HG03521 (cell line): Measurements from ENCODE around the gene C4B.
"Not testable (repeated sequence)": the region's sequence is repeated elsewhere in the genome, so short reads cannot be mapped to it uniquely, and the experiment has no call there.

ENCODE experiments used
- ATAC-seq: cut with Tn5 transposase; IDR thresholded peaks from one replicate; pipeline ENCODE4 v1.9.1; 2021; ENCODE audit warnings: mild to moderate bottlenecking, moderate library complexity; ENCODE audit not compliant: unreplicated experiment

The C4B gene

DNA sequence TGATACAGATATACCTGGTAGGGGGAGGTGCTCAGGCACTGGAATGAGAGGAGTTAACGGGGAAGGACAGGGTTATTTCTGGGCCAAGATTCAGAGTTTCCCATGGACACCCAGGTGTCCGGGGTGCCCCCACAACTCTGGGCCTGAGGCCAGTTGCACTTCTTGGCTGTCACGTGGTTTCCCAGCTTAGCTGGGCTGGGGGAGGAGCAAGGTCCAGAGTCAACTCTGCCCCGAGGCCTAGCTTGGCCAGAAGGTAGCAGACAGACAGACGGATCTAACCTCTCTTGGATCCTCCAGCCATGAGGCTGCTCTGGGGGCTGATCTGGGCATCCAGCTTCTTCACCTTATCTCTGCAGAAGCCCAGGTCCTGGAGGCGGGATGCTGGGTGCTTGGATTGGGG, at the start of gene C4B:
C4B (plus strand) TSS at position 249 of the 400 bp plus-strand sequence; CDS start at position 300, 51 bp downstream.
- not testable (repeated sequence) for ATAC-seq

DNA sequence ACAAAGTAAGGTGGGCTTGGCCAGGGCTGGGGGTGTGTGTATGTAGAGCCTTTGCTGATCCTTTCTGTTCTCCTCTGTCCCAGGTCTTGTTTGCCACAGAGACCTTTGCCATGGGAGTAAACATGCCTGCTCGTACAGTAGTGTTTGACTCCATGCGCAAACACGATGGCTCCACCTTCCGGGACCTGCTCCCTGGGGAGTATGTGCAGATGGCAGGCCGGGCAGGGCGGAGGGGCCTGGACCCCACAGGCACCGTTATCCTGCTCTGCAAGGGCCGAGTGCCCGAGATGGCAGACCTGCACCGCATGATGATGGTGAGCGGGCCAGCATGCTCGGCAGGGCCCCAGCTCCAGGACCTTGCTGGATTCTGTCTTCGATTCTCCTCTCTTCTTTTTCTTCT, 48.9 kb upstream of the C4B start:
- no peak for ATAC-seq

DNA sequence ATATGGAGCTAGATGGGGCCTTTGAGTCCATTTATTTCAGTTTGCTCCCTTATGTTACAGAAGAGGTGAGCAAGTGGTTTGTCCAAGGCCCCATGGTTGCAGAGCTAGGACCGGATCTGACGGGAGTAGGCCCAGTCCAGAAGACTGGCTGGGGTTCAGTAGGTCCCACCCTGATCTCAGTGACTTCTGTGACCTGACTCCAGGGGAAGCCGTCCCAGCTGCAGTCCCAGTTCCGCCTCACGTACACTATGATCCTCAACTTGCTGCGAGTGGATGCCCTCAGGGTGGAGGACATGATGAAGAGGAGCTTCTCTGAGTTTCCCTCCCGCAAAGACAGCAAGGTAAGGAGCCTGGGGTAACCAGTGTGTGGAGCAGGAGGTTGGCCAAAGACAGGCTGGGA, 48.1 kb upstream of the C4B start:
- no peak for ATAC-seq

DNA sequence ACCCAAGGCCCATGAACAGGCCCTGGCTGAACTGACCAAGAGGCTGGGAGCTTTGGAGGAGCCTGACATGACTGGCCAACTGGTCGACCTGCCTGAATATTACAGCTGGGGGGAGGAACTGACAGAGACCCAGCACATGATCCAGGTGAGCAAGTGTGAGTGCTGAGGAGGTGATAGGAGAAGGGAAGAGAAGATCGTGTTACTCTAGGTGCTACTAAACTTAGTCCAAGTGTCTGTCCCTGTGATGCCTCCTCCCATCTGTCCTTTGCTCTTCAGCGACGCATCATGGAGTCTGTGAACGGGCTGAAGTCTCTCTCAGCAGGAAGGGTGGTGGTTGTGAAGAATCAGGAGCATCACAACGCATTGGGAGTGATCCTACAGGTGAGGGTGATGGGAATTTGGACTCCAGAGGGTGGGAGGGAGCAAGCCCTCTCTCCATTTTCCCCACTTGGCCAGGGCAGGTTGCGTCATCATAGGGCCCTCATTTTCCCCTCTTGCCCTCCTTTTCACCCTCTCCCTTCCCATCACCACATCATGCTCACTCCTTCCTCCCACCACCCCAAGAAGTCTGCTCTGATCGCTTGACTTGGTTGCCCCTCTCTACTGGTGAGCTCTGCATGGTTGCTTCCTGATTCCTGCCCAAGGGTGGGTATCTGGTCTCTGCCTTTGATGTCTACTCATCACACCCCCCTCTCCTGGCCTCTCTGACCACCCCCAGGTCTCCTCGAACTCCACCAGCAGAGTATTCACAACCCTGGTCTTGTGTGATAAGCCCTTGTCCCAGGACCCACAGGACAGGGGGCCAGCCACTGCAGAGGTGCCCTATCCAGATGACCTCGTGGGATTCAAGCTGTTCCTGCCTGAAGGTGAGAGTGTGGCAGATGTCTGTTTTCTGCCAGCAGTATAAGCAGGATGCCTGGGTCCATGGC, 47.3 kb upstream of the C4B start:
- ATAC-seq, result no peak

DNA sequence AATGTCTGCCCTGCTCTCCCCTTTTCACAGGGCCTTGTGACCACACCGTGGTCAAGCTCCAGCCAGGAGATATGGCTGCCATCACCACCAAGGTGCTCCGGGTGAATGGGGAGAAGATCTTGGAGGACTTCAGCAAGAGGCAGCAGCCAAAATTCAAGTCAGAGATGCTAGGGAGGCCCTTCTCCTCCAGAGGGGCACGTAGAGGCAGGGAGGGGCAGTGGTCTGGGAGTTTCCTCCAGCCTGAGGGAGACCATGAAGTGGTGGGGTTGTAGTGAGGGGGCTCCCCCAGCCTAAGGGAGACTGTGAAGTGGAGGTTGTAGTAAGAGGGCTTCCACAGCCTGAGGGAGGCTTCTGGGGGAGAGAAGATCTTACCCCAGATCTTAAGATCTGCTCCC, 46.7 kb upstream of the C4B start:
- ATAC-seq, result no peak

DNA sequence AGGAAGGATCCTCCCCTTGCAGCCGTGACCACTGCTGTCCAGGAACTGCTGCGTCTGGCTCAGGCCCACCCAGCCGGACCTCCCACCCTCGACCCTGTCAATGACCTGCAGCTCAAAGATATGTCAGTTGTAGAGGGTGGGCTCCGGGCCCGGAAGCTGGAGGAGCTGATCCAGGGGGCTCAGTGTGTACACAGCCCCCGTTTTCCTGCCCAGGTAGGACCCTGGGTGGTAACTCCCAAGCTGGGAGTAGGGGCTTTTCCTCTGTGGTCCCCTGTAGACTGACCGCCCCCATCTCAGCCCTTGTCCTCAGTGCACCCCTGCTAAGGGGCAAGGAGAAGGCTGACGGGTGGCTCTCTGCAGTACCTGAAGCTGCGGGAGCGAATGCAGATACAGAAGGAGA, 46.3 kb upstream of the C4B start:
- no peak for ATAC-seq

DNA sequence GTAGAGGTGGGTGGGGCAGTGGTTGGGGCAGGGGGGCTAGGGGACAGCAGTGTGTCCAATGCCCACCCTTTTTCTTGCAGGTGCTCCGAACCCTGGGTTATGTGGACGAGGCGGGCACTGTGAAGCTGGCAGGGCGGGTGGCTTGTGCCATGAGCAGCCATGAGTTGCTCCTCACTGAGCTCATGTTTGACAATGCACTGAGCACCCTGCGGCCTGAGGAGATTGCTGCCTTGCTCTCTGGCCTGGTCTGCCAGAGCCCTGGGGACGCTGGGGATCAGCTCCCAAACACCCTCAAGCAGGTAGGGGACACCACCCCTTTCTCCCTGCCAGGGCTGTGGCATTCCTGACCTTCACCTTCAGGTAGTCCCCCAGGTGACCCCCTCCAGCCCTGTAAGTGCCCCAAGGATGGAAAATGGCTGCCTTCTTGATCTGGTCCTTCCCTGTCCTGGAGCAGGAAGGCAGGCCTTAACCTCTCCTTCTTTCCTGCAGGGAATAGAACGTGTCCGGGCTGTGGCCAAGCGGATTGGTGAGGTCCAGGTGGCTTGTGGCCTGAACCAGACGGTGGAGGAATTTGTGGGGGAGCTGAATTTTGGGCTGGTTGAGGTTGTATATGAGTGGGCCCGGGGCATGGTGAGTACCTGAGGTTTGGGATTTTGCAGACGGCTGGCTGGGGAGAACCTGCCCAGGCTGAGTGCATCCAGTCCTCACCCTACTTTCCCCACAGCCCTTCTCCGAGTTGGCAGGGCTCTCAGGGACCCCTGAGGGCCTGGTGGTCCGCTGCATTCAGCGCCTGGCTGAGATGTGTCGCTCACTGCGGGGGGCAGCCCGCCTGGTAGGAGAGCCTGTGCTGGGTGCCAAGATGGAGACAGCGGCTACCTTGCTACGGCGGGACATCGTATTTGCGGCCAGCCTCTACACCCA, 45.5 kb upstream of the C4B start:
- no peak for ATAC-seq

DNA sequence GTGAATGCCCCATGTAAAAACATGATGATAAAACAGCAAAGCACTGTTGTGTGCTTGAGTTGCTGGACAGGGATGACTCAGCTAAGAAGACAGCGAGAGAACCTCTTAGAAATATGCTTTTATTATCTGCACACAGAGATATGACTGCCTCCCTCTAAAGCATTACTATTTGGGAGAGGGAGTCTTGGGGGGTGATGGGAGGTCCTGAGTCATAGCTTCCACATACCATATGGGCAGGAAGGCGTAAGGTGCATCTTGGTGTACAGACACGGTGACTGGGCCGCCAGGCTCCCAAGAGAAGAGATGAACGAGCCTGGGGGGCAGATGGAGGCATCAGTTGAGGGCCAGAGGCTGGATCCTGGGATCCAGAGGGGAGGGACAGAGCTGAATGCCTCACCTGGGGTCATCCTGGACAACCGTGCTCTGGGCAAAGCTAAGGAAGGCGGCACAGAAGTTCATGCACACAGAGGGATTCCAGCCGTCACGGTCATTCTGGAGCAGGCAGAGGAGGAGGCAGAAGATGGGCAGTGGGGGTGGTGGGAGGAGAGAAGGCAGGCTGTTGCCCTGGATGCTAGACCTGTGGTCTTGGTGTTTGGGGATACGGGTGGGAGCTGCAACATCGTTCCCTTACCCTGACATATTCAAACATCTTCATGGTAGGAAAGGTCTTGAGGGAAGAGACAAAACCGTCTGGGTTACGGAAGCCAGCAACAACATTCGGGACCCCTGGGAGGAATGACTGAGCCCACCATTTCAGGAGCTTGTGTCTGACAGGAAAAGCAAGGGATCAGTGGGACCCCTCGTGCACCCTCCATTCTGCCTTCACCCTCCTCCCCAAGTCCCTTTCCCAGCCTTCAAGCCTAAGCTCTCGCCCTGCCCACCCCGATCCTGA, 44.6 kb upstream of the C4B start:
- no peak for ATAC-seq

DNA sequence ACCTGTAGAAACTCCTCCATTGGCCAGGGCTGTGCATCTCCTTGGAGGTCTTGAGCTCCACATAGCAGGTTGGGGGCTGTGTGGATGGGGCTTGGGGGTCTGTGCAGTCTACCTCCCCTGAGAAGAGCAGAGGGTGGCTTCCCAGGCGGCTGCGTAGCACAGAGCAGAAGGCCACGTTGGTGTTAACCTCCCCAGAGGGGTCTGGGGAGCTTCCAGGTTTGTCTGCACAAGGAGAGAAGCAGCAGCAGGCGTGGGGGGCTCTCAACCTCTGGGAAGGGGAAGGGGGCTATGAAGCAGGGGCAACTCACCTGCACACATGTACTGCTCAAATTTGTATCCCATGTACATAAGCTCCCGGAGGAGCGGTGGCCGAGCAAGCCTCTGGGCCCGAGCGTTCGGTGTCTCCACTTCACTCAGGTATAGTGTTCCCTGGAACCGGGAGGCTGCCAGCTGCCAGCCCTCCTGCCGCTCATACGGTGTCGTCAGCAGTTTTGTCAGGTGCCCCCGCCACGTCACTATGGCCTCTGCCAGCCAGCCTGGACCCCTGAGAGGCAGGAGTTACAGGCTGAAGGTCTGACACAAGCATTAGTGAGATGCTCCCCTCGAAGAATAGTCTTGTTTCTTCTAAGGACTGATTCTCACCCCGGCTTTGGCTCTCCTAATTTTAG, 43.9 kb upstream of the C4B start:
- no peak for ATAC-seq

DNA sequence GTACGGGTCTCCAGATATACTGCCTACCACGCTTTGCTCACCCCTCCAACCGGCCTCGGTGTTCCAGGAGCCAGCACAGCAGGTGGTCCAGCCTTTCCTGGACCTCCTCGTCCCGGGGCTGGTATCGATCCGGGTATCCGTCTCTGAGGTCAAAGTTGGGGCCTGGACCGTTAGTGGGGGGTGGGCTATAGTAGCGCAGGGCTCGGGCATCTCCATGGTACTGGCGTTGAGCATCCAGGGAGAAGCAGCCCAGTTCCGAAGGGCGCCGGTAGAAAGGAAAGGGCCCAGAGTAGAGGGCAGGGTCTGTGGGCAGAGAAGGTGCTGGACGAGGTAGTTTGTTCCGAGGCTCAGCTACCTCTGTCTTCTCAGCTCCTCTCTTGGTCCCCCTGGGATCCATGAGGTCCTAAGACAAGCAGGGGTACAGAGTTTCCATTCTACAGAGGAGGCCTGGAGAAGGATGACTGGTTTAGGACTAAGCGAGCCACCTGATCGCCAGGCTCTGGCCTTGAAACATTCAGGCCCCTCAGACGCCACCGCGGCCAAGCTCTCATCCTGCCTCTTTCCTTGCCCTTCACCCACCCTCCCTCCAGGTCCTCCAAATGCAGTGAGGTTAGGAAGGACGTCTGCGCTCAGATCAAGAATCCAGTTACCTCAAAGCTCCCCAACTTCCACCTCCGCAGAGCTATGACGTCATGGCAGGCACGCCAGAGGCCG, 43.2 kb upstream of the C4B start:
- no peak for ATAC-seq

DNA sequence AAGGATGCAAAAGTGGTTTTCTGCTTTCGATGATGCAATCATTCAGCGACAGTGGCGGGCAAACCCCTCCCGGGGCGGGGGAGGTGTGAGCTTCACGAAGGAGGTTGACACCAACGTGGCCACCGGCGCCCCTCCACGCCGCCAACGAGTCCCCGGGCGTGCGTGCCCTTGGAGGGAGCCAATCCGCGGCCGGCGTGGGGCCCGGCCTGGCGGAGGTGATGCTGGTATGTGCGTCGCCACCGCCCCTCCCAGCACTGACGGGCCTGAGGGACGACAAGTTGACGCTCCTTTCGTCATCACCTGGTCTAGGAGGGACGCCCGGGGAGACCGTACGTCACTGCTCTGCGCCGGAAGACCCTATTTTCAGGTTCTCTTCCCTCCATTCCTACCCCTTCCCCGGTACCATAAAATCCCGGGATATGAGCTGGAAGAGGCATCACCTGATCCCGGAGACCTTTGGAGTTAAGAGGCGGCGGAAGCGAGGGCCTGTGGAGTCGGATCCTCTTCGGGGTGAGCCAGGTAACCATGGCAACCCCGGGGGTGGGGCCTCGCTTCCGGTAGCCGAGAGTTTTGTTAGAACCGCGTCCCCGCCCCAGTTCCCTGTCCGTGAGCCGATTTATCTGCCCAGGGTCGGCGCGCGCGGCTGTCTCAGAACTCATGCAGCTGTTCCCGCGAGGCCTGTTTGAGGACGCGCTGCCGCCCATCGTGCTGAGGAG, 42.4 kb upstream of the C4B start, which contains the start of gene DXO:
DXO (minus strand) TSS at position 146 of the 716 bp plus-strand sequence. CDS start 463 bp downstream, outside the sequence.
- ATAC-seq, result peak; percentile 88

DNA sequence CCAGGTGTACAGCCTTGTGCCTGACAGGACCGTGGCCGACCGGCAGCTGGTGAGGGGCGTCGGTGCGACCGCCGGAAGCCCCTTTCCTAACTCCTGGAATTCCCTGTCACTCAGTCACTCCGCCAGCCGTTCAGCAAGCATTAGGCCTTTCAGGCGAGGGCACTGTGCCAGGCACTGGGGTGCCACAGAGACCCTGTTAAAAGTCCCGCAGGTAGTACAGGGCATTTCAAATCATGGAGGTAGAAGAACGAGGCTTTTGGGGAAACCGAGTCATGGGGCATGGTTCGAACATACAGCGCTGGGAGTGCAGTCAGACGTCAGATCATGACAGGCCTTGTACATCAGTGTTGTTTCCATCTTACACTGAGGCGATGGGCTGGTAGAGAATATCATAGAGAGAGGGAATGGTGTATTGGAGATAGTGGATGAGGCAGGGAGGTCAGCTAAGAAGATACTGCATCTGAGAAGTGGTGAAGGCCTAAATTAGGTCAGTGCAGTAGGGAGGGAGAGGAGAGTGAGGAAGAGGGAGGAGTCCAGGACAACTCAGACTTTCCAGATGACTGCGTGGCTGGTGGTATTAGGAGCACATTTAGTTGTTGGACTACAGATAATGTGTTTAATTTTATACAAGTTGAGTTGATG, 41.8 kb upstream of the C4B start:
- ATAC-seq, result no peak

DNA sequence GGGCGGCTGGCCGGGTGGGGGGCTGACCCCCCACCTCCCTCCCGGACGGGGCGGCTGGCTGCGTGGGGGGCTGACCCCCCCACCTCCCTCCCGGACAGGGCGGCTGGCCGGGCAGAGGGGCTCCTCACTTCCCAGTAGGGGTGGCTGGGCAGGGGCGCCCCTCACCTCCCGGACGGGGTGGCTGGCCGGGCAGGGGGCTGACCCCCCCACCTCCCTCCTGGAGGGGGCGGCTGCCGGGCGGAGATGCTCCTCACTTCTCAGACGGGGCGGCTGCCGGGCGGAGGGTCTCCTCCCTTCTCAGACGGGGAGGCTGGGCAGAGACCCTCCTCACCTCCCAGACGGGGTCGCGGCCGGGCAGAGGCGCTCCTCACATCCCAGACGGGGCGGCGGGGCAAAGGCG, 38.5 kb upstream of the C4B start:
- not testable (repeated sequence) for ATAC-seq

DNA sequence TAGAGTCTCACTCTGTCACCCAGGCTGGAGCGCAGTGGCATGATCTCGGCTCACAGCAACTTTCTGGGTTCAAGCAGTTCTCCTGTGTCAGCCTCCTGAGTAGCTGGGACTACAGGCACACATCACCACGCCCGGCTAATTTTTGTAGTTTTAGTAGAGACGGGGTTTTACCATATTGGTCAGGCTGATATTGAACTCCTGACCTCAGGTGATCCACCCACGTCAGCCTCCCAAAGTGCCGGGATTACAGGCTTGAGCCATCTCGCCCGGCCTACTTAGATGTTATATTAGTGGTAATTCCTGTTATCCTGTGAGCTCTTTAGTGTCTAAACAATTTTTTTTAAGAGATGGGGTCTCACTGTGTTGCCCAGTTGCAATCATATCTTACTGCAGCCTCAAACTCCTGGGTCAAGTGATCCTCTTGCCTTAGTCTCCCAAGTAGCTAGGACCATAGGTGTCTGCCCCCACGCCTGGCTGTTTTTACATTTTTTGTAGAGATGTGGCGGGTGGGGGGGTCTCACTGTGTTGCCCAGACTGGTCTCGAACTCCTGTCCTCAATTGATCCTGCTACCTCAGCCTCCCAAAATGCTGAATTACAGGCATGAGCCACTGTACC, 36.7 kb upstream of the C4B start:
- no peak for ATAC-seq

DNA sequence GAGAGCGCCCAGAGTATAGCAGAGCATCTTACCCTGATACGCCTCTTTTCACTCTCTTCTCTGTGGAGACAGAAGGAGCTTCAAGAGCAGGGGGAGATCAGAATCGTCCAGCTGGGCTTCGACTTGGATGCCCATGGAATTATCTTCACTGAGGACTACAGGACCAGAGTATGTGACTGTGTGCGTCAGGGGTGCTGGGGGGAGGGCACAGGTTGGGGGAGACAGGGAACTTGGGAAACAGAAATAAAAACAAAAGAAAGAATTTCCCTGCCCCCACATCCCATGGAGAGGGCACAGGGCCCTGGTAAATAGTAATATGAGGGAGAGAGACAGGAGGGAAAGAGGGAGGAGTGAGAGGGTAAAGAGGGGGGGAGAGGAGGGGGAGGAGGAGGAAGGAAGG, 35.8 kb upstream of the C4B start:
- no peak for ATAC-seq

DNA sequence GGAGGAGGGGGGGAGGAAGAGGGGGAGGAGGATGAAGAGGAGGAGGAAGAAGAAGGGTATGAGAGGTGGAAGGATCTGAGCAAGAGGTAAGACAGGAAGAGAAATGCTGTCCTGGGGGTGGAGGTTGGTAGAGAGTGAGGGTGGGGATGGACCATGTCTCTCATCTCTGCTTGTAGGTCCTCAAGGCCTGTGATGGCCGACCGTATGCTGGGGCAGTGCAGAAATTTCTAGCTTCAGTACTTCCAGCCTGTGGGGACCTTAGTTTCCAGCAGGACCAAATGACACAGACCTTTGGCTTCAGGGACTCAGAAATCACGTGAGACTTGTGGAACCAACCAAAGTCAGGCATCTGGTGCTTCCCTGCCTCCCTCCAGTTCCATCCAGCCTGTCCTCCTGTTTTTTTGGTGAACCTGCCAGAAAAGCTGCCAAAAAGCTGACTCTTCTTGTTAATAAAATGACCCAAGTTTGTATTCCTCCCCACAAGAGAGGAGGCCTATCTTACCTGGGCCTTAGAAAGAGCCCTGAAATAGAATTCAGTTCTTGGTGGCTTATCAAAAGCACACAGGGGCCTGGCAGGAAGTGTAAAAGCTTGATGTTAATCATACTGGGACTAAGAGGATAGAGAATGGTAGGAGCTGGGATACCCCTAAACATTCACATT, 35.2 kb upstream of the C4B start:
- no peak for ATAC-seq

DNA sequence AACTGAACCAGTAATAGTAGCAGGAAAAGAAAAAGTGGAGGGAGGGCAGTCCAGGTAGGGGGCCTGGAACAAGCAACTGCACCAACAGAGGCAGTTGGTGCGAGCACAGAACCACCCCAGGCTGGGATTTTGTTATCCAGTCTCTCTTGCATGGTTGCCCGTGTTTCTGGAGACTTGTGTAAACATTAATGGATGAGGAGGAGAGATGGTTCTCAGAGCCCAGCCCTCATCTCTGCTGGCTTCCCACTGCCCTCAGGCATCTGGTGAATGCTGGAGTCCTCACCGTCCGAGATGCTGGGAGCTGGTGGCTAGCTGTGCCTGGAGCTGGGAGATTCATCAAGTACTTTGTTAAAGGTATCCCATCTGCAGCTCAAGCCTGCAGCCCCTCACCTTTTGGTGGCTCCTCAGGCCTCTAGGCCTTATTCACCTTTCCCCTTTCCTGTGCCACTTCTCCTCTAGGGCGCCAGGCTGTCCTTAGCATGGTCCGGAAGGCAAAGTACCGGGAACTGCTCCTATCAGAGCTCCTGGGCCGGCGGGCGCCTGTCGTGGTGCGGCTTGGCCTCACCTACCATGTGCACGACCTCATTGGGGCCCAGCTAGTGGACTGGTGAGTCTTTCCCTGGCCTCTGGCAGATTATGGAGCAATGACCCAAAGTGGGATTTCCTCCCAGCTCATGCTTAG, 34.3 kb upstream of the C4B start:
- not testable (repeated sequence) for ATAC-seq
